Kidney epithelial cell (primary cell): ENCODE measurements around the gene SASH1. TPM values are rescaled to one million over a fixed set of nuclear protein-coding genes. Genes with fewer than 3 reads are reported as not detected.
"Not testable (repeated sequence)": the region's sequence is repeated elsewhere in the genome, so short reads cannot be mapped to it uniquely, and the experiment has no call there.

Source experiments
- DNase-seq: peaks from one replicate; pipeline ENCODE4 v3.0.0-alpha.2; 2010; ENCODE audit warnings: low read depth
- H3K27me3 ChIP-seq: 2 replicates; pipeline ENCODE4 v1.6.0; 2011; ENCODE audit warnings: low read length; ENCODE audit not compliant: control insufficient read depth, insufficient read depth
- H3K36me3 ChIP-seq: 2 replicates; pipeline ENCODE4 v1.5.1; 2011; ENCODE audit warnings: low read length; ENCODE audit not compliant: control insufficient read depth, insufficient read depth
- H3K4me3 ChIP-seq: 2 replicates; pipeline ENCODE4 v1.5.1; 2011; ENCODE audit warnings: low read depth, mild to moderate bottlenecking, control low read depth, low read length
- CTCF ChIP-seq: IDR thresholded peaks from 2 replicates; pipeline ENCODE4 v1.5.1; 2011; ENCODE audit warnings: mild to moderate bottlenecking, moderate library complexity, low read length, control low read depth, inconsistent platforms; ENCODE audit not compliant: insufficient read depth, poor library complexity, severe bottlenecking
- total RNA-seq: library from RNA; depleted of rRNA; stranded (reverse); fragments of >200 nt; gene quantifications from 2 replicates; pipeline ENCODE4 v1.2.3, GENCODE V29; 2015

Gene SASH1
- total RNA-seq, 1 donor from 2014 or later: 13.8 TPM

- Histone ChIP-seq H3K36me3 (no peaks in the 10 kb centered on the region), H3K4me3 (no peak overlapping the region), H3K27me3 (no peaks in the 10 kb centered on the region)
- TF ChIP-seq CTCF: no peak
- no peak for DNase-seq
These were observed 5.7 kb downstream of the SASH1 start for GRCh38 chr6:148348335-148348734.

GRCh38 chr6:148348778-148349177 lies 6.1 kb downstream of the SASH1 start:
- H3K36me3 ChIP-seq: no peaks in the 10 kb centered on the region
- DNase-seq: no peak
- no peak for TF ChIP-seq CTCF

GRCh38 chr6:148349466-148349865 lies 6.8 kb downstream of the SASH1 start:
- no peak overlapping the region for H3K4me3 ChIP-seq
- no peaks in the 10 kb centered on the region for H3K36me3 ChIP-seq
- no peaks in the 10 kb centered on the region for H3K27me3 ChIP-seq
- no peak for TF ChIP-seq CTCF
- no peak for DNase-seq

More at GRCh38 chr6:148348778-148349177, 6.1 kb downstream of the SASH1 start:
- Histone ChIP-seq H3K27me3 (no peaks in the 10 kb centered on the region), H3K4me3 (no peak overlapping the region)

GRCh38 chr6:148351309-148351708 lies 8.7 kb downstream of the SASH1 start:
- Histone ChIP-seq H3K27me3 (no peaks in the 10 kb centered on the region), H3K36me3 (no peaks in the 10 kb centered on the region), H3K4me3 (no peak overlapping the region)
- DNase-seq: no peak
- no peak for TF ChIP-seq CTCF

GRCh38 chr6:148352421-148352820 lies 9.8 kb downstream of the SASH1 start:
- H3K27me3 ChIP-seq, H3K36me3 ChIP-seq, H3K4me3 ChIP-seq, DNase-seq: not testable (repeated sequence)

- no peak for TF ChIP-seq CTCF
- DNase-seq: no peak
- H3K36me3 ChIP-seq: no peaks in the 10 kb centered on the region
These were observed 15.7 kb downstream of the SASH1 start for GRCh38 chr6:148358196-148358785.

More at GRCh38 chr6:148358196-148358785, 15.7 kb downstream of the SASH1 start:
- Histone ChIP-seq H3K27me3 (no peaks in the 10 kb centered on the region), H3K4me3 (no peak overlapping the region)
